HG03354 (cell line): ENCODE data around the gene GSTK1.
"Not testable (repeated sequence)": the region's sequence is repeated elsewhere in the genome, so short reads cannot be mapped to it uniquely, and the experiment has no call there.

Source experiments
- ATAC-seq: cut with Tn5 transposase; IDR thresholded peaks from one replicate; pipeline ENCODE4 v1.9.1; 2021; ENCODE audit warnings: mild to moderate bottlenecking; ENCODE audit not compliant: unreplicated experiment, poor library complexity, severe bottlenecking

The GSTK1 gene

DNA sequence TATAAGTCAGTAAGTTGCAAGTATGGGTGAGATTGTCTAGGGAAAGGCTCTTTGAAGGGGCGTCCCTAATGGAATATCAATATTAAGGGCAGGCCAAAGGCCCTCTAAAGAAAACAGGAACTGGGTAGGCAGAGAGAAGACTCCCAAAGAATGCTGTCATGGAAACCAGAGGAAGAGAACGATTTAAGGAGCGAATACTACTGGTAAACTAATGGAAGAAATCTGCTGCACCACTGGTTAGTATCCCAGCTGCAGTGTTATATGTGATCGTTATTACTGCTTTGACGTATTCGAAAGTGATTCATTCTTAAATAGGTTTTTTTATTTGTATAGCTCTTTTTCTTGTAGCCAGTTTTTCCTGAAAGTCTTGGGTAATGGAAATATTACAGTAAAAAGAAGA is 26.2 kb downstream of the GSTK1 start:
- no peak for ATAC-seq

DNA sequence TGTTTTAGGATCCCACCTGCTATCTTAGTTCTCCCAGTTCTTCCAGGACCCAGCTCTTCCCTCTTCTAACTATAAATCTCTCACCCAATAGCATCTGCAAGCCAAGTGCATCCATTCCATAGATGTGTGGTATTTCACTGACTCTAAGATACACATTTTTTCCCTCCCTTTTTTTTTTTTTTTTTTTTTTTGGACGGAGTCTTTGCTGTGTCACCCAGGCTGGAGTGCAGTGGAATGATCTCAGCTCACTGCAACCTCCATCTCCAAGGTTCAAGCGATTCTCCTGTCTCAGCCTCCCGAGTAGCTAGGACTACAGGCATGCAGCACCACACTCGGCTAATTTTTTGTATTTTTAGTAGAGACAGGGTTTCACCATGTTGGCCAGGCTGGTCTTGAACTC is 26.6 kb downstream of the GSTK1 start:
- not testable (repeated sequence) for ATAC-seq

DNA sequence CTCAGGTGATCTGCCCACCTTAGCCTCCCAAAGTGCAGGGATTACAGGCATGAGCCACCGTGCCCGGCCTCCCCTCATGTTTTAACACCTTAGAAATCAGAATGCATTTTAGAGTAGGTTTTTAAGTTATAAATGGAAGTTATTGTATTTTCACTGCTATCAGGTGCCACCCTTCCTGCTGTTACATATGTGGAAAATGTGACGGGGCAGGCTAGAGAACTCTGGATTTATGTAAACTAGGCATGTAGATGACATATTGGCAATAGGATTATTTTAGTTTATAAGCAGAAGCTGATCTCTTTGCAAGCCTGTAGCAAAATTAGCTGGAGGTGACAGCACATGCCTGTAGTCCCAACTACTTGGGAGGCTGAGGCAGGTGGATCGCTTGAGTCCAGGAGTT is 27.1 kb downstream of the GSTK1 start:
- ATAC-seq: no peak

DNA sequence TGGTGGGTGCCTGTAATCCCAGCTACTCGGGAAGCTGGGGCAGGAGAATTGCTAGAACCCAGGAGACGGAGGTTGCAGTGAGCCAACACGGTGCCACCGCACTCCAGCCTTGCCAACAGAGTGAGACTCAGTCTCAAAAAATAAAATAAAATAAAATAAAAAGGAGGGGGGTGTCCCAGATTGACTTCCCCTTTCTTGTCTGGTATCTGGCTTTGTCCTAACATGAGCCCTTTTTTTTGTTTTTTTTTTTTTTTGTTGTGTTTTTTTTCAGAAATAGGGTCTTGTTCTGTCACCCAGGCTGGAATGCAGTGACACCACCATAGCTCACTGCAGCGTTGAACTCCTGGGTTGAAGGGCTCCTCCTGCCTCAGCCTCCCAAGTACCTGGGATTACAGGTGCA is 29.6 kb downstream of the GSTK1 start:
- no peak for ATAC-seq

DNA sequence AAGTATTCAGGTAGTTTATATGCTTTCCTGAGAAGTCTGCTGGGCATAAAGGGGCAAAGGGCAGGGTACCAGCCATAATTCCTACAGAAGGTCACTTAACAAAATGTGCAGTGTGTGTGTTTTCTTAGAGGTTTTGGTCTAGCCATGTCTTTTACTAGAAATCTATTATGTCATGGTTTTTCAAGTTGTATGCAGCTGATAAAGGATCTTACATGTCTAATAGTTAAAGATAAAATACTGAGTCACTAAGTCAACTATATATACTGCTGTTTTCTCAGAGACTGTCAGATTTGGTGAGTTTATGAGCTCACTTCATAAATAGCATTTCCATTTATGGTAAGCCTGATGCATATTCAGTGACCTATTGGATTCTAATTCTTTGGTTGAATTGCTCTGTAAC is 32.6 kb downstream of the GSTK1 start:
- no peak for ATAC-seq

DNA sequence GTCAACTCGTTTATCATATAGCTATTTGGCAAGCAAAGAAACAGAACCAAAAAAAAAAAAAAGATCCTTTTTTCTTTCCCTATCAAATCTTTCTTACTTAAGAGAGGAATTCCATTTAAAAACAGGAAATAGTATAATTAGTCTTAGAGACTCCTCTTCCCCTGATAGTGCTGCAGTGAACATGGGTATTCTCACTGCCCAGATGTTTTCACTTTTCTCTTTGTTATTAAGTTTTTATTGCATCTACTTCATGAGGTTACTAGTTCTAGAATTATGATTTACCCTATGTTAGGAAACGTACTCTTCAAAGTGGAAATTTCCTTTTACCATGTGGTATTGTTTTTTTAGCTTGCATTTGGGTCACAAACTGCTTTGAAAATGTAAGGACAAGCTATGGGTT is 33.4 kb downstream of the GSTK1 start:
- ATAC-seq: no peak

DNA sequence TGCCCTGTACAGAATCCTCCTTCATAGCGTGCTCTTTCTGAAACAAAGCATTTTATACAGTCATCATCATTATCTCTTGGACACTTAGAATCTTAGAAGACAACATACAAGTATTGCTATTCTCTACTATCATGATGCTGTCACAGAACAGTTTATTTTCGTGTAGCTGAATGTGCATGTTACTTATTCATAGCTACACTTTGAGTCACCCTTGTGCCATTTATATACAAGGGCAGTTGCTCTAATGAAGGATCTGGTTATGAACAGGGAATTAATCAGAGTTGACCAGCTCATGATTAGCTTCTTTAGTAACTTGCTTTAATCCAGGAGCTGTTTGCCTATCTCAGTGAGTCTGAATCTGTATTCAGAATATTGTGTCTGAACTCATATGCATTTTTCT is 36.1 kb downstream of the GSTK1 start:
- ATAC-seq: no peak

DNA sequence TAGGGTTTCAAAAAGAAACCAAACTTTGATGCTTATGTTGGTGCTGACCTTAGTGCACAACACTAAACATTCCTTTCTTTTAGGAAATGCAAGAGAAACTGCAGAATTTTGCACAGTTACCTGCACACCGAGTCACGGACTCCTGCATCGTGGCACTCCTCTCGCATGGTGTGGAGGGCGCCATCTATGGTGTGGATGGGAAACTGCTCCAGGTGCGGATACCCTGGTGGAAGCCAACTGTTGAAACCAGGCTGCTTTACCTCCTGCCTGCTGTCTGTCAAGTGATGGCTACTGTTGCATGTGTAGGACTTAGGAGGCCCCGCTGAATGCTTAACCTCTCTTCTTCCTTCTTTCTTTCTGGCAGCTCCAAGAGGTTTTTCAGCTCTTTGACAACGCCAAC is 36.6 kb downstream of the GSTK1 start:
- ATAC-seq: peak; percentile 67

DNA sequence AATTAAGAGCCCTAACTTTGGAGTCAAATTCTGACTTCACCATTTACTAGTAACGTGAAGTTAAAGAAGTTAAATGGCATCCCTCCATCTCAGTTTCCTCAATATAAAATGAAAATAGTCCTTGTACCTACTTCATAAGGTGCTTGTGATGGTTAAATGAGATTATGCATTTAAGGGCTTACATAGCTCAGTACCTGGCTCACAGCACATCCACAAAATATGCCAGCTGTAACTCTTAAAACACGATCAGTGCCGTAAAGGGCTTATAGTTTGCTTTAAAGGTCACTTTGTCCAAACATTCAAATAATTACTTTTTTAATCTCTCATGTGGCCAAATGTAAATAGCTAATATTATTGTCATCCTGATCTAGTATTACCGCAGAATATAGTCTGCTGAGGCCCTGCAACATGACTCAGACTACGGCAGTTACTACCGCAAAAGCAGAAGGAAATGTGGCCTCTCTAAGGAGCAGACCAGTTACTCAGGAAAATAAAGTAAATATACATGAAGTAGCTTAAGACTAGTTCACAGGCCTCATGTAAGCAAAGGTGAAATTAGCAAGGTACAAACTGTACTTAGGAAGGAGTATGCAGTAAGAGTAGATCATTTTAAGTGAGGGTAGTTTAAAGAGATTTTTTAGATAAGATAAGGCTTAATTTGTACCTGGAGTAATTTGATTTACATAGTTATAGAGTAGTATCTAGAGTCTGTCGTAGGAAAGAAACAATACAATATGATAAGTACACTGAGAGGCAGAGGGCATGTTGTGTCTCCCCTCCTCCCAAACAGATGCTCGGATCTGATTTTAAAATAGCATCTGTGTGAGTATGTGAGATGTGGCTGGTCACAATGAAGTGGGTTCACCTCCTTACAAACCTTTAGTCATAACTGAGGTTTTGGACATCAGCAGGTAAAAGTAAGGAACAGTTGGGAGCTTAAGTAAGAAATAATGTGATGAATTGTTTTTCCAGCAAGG is 38.0 kb downstream of the GSTK1 start:
- ATAC-seq: no peak

DNA sequence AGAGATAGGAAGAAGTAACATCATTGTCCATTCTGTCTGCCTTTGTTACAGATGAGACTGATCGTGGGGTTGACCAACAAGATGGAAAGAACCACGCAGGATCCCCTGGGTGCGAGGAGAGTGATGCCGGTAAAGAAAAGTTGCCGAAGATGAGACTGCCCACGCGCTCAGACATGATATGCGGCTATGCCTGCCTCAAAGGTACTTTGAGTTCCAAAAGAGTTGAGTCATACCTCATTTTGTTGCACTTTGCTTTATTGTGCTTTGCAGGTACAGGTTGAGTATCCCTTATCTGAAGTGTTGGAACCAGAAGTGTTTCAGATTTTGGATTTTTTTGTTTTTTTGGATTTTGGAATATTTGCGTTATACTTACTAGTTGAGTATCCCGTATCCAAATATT is 40.5 kb downstream of the GSTK1 start:
- ATAC-seq: no peak

DNA sequence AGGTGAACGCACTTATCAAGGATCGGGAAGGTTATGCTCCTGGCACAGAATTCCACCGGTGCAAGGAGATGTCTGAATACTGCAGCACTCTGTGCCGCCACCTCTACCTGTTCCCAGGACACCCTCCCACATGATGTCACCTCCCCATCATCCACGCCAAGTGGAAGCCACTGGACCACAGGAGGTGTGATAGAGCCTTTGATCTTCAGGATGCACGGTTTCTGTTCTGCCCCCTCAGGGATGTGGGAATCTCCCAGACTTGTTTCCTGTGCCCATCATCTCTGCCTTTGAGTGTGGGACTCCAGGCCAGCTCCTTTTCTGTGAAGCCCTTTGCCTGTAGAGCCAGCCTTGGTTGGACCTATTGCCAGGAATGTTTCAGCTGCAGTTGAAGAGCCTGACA is 41.7 kb downstream of the GSTK1 start:
- ATAC-seq: no peak

DNA sequence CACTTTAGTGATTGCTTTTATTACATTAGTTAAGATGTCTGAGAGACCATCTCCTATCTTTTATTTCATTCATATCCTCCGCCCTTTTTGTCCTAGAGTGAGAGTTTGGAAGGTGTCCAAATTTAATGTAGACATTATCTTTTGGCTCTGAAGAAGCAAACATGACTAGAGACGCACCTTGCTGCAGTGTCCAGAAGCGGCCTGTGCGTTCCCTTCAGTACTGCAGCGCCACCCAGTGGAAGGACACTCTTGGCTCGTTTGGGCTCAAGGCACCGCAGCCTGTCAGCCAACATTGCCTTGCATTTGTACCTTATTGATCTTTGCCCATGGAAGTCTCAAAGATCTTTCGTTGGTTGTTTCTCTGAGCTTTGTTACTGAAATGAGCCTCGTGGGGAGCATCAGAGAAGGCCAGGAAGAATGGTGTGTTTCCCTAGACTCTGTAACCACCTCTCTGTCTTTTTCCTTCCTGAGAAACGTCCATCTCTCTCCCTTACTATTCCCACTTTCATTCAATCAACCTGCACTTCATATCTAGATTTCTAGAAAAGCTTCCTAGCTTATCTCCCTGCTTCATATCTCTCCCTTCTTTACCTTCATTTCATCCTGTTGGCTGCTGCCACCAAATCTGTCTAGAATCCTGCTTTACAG is 42.3 kb downstream of the GSTK1 start:
- ATAC-seq: peak; percentile 54

DNA sequence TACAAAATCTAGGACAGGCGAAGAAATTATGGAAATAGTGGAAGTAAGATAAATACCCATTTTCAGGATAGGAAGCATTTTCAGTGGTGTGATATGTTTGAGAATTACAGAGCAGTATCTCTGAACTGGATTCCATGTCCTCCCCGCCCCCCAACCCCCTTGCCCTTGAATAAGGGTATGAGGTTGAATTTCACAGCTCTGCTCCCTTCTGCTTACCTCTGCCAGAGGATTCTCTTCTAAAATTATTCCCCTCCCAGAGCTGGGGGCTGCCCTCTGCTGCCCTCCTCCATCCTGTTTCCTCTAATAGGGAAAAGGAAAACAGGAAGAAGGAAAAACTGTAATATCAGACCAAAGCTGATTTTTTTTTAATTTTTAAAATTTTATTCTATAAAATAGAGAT is 45.4 kb downstream of the GSTK1 start:
- no peak for ATAC-seq

DNA sequence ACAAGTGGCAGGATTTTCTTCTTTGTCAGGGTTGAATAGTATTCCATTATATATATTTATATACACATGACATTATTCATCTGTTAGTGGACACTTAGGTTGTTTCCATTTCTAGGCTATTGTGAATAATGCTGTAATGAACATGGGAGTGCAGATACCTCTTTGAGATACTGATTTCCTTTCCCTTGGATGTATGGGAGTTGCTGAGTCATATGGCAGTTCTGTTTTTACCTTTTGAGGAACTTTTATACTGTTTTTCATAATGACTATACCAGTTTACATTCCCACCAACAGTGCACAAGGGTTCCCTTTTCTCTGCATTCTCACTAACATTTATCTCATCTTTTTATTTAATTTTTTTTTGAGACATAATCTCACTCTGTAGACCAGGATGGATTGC is 50.9 kb downstream of the GSTK1 start:
- ATAC-seq: no peak

DNA sequence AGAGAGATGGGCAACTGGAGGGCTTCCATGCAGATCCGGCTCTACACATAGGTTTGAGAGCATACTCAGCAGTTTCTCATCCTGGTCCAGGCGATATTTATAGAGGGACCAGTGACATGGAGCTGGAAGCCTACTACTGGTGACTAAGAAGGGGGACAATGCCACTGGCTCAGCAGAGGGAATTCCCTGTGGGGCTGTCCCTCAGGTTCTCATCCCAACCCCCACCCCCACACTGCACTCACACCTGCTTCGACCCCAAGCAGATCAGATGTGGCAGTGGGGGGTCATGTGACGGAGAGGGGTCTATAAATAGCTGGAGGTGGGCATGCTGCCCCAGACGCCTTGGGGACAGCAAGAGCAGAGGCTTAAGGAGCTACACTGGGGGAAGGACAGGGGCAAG is 52.5 kb downstream of the GSTK1 start, which contains the start of gene CLCN1:
Gene CLCN1, plus strand, starts transcription at position 336 of the 400 bp plus-strand sequence. CDS start 102 bp downstream, outside the sequence.
- ATAC-seq: no peak

DNA sequence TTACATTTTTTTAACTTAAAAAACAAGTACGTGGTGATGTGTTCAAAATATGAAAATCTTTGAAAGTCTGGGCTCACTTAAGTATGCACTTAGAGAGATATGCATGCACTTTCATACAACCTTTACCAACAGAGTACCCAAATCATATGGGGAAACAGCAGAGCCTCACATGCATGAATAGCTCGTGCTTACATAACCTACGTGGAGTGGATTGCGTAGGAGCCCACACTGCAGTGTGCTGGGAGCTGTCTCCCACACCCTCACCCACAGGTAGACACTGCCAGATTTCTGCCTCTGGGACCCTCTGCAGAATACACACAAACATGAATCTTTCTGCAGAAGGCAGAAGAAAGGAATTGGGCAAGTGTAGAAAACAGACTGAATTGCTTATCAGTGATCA is 53.3 kb downstream of the GSTK1 start:
- no peak for ATAC-seq

DNA sequence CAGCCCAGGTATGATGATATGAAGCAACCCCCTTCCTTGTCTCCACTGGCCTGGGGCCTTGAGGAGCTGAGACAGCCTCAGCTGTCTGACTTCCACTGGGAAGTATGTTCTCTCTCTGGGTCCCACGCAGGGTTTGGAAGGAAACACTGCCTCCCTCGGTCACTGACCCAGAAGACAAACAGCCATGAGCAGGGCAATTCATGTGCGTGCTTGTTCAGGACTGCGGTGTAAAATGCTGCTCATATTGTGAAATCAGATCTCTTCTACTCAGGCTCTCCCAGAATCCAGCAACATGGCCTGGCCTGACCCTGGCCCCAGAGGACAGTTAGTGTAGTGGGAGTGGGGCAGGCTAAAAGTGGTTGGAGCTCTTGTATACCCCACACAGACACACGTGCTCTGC is 55.4 kb downstream of the GSTK1 start:
- ATAC-seq: no peak
